Activated T-helper 17 cell treated with anti-CD3 and anti-CD28 coated beads, Interleukin-2, amount 50 U/mL, for 72 hours (primary cell): Measurements from ENCODE around the gene MAN1A1. TPM values are rescaled to one million over a fixed set of nuclear protein-coding genes. Genes with fewer than 3 reads are reported as not detected.

Experiments
- ATAC-seq: fragments of 150-1000 bp; cut with Tn5 transposase; replicated peaks from 2 replicates; pipeline ENCODE4 v1.10.0; 2021; ENCODE audit warnings: mild to moderate bottlenecking, moderate library complexity
- H3K27ac Mint-ChIP-seq: one replicate; pipeline ENCODE4 v1.8.0; 2022; ENCODE audit warnings: mixed read lengths
- H3K27me3 Mint-ChIP-seq: one replicate; pipeline ENCODE4 v1.8.0; 2022; ENCODE audit warnings: mixed read lengths
- H3K36me3 Mint-ChIP-seq: one replicate; pipeline ENCODE4 v1.8.0; 2022; ENCODE audit warnings: low read depth, mild to moderate bottlenecking, mixed read lengths
- H3K4me1 Mint-ChIP-seq: one replicate; pipeline ENCODE4 v1.8.0; 2022; ENCODE audit warnings: mixed read lengths
- H3K4me3 Mint-ChIP-seq: one replicate; pipeline ENCODE4 v1.8.0; 2022; ENCODE audit warnings: mild to moderate bottlenecking, mixed read lengths
- H3K9me3 Mint-ChIP-seq: one replicate; pipeline ENCODE4 v1.8.0; 2022; ENCODE audit warnings: mixed read lengths
- total RNA-seq, 2 donors: library from RNA; stranded (reverse); gene quantifications; one replicate each; pipeline ENCODE4 v1.2.3, GENCODE V29; 2022

The MAN1A1 gene
- total RNA-seq, 2 donors from 2014 or later = 19.1 to 23.6 TPM

- H3K4me1 Mint-ChIP-seq = no peaks in the 10 kb centered on the region
- no peak overlapping the region for H3K27ac Mint-ChIP-seq
- H3K9me3 Mint-ChIP-seq = no peaks in the 10 kb centered on the region
- ATAC-seq = peak; percentile 62
- no peaks in the 10 kb centered on the region for H3K36me3 Mint-ChIP-seq
- no peak overlapping the region for H3K4me3 Mint-ChIP-seq
- peaks cover 4% of the 10 kb centered on the region for H3K27me3 Mint-ChIP-seq
These were observed 210.5 kb downstream of the MAN1A1 start for GRCh38 chr6:119138906-119139541.

GRCh38 chr6:119137194-119138072 lies 212.1 kb downstream of the MAN1A1 start:
- Mint-ChIP-seq H3K4me3 (no peak overlapping the region), H3K27ac (no peak overlapping the region), H3K27me3 (peaks cover 7% of the 10 kb centered on the region), H3K36me3 (no peaks in the 10 kb centered on the region), H3K9me3 (no peaks in the 10 kb centered on the region), H3K4me1 (no peaks in the 10 kb centered on the region)
- ATAC-seq = no peak

- no peaks in the 10 kb centered on the region for H3K36me3 Mint-ChIP-seq
- no peaks in the 10 kb centered on the region for H3K4me1 Mint-ChIP-seq
- no peak overlapping the region for H3K4me3 Mint-ChIP-seq
- peaks cover 7% of the 10 kb centered on the region for H3K27me3 Mint-ChIP-seq
- H3K27ac Mint-ChIP-seq = no peak overlapping the region
- no peaks in the 10 kb centered on the region for H3K9me3 Mint-ChIP-seq
- ATAC-seq = no peak
These were observed 214.8 kb downstream of the MAN1A1 start for GRCh38 chr6:119134752-119135151.

- no peak overlapping the region for H3K4me3 Mint-ChIP-seq
- H3K27ac Mint-ChIP-seq = no peak overlapping the region
- no peak for ATAC-seq
- no peaks in the 10 kb centered on the region for H3K36me3 Mint-ChIP-seq
- H3K27me3 Mint-ChIP-seq = peaks cover 7% of the 10 kb centered on the region
- no peaks in the 10 kb centered on the region for H3K9me3 Mint-ChIP-seq
- no peaks in the 10 kb centered on the region for H3K4me1 Mint-ChIP-seq
These were observed 216.2 kb downstream of the MAN1A1 start for GRCh38 chr6:119133400-119133799.

GRCh38 chr6:119132261-119132981 lies 217.1 kb downstream of the MAN1A1 start:
- H3K4me3 Mint-ChIP-seq = no peak overlapping the region
- ATAC-seq = no peak
- no peaks in the 10 kb centered on the region for H3K36me3 Mint-ChIP-seq
- H3K9me3 Mint-ChIP-seq = no peaks in the 10 kb centered on the region
- no peaks in the 10 kb centered on the region for H3K4me1 Mint-ChIP-seq
- peaks cover 7% of the 10 kb centered on the region for H3K27me3 Mint-ChIP-seq
- H3K27ac Mint-ChIP-seq = no peak overlapping the region

GRCh38 chr6:119129968-119130484 lies 219.5 kb downstream of the MAN1A1 start:
- no peak for ATAC-seq
- Mint-ChIP-seq H3K27ac (peak overlapping the region; percentile 40), H3K4me1 (no peaks in the 10 kb centered on the region), H3K27me3 (peaks cover 7% of the 10 kb centered on the region), H3K36me3 (no peaks in the 10 kb centered on the region), H3K9me3 (no peaks in the 10 kb centered on the region), H3K4me3 (no peak overlapping the region)

GRCh38 chr6:119129148-119129967 lies 220.2 kb downstream of the MAN1A1 start:
- H3K36me3 Mint-ChIP-seq = no peaks in the 10 kb centered on the region
- H3K4me3 Mint-ChIP-seq = no peak overlapping the region
- no peaks in the 10 kb centered on the region for H3K4me1 Mint-ChIP-seq
- peak; percentile 63 for ATAC-seq
- peaks cover 7% of the 10 kb centered on the region for H3K27me3 Mint-ChIP-seq
- peak overlapping the region; percentile 40 for H3K27ac Mint-ChIP-seq
- no peaks in the 10 kb centered on the region for H3K9me3 Mint-ChIP-seq

GRCh38 chr6:119128252-119128912 lies 221.2 kb downstream of the MAN1A1 start:
- Mint-ChIP-seq H3K27ac (no peak overlapping the region), H3K4me1 (no peaks in the 10 kb centered on the region), H3K4me3 (no peak overlapping the region), H3K36me3 (no peaks in the 10 kb centered on the region), H3K9me3 (no peaks in the 10 kb centered on the region), H3K27me3 (peaks cover 6% of the 10 kb centered on the region)
- no peak for ATAC-seq

- H3K9me3 Mint-ChIP-seq = no peaks in the 10 kb centered on the region
- H3K27ac Mint-ChIP-seq = no peak overlapping the region
- no peak overlapping the region for H3K4me3 Mint-ChIP-seq
- no peaks in the 10 kb centered on the region for H3K4me1 Mint-ChIP-seq
- H3K36me3 Mint-ChIP-seq = no peaks in the 10 kb centered on the region
- no peak for ATAC-seq
- H3K27me3 Mint-ChIP-seq = no peaks in the 10 kb centered on the region
These were observed 221.9 kb downstream of the MAN1A1 start for GRCh38 chr6:119127627-119128026.
